AG04449 (cell line): ENCODE results near the gene PER3.

Experiments used
- CTCF ChIA-PET: fragments of 350-600 bp; formaldehyde crosslinking; extraction: SDS; loops from one replicate; lab custom pipeline; 2021; ENCODE audit warnings: antibody characterized with exemption; lab: Yijun Ruan, JAX
- POLR2A ChIA-PET: fragments of 400-600, 350-600 bp; formaldehyde crosslinking; extraction: SDS; loops from one replicate; lab custom pipeline; 2020; ENCODE audit warnings: antibody characterized with exemption, inconsistent platforms; lab: Yijun Ruan, JAX
- DNase-seq: peaks from one replicate; pipeline ENCODE4 v3.0.0-alpha.2; 2010; ENCODE audit warnings: low read depth, low spot score
- H3K4me3 ChIP-seq: 2 replicates; pipeline ENCODE4 v1.5.1; 2011; ENCODE audit warnings: low read depth, mild to moderate bottlenecking, control low read depth, low read length
- CTCF ChIP-seq: IDR thresholded peaks from one replicate; pipeline ENCODE4 v1.5.1; 2011; ENCODE audit warnings: mild to moderate bottlenecking, moderate library complexity, low read length, control low read depth, inconsistent platforms; ENCODE audit not compliant: insufficient read depth; ENCODE audit errors: missing control alignments

Gene PER3

GRCh38 chr1:7760245-7760644 is 23.8 kb upstream of the PER3 start:
- no peak for TF ChIP-seq CTCF

DNA sequence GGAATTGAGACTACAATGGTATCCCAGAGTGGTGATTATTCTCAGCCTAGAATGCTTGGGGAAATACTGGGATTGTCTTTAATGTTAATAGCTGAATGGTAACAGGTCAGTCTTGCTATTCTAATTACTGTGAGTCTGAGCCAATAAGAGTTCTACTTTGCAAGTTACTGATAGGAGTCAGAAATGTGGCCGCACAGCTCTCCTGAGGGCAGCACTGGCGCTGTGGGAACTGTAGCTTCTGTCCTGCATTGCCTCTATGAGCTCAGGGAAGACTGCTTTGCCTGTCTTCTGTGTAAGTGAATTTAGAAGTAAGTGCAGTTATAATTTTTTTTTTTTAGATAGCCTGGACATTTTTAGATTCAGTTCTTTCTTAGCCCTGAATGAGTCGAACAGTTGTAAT is 23.0 kb upstream of the PER3 start:
- no peak overlapping the region for H3K4me3 ChIP-seq
- no peak for DNase-seq
- CTCF ChIA-PET, result interaction anchor here (1.1 to 7.6 kb wide), 3 partner anchors 8 to 94 kb away, joined by 4 to 134 read pairs (median 56); no protein-coding TSS in a partner anchor
- POLR2A ChIA-PET, result no interaction called here
- TF ChIP-seq CTCF, result no peak

More at GRCh38 chr1:7760245-7760644, 23.8 kb upstream of the PER3 start:
- POLR2A ChIA-PET, result interaction anchor here (0.6 kb wide), 1 partner anchor 40 kb away, joined by 3 read pairs; no protein-coding TSS in a partner anchor
- no peak for DNase-seq
- H3K4me3 ChIP-seq, result no peak overlapping the region
- CTCF ChIA-PET, result interaction anchor here (1.1 to 7.6 kb wide), 3 partner anchors 7 to 93 kb away, joined by 4 to 134 read pairs (median 56); no protein-coding TSS in a partner anchor

- DNase-seq, result no peak
Observed at GRCh38 chr1:7767176-7767575, 16.9 kb upstream of the PER3 start.

GRCh38 chr1:7768583-7768982 is 15.5 kb upstream of the PER3 start:
- DNase-seq, result no peak
- ChIA-PET POLR2A (no interaction called here), CTCF (interaction anchor here (2.1 to 6.9 kb wide), 3 partner anchors 11 to 100 kb away, joined by 5 to 63 read pairs (median 62); no protein-coding TSS in a partner anchor)

More at GRCh38 chr1:7767176-7767575, 16.9 kb upstream of the PER3 start:
- ChIA-PET CTCF (interaction anchor here (6.6 to 6.9 kb wide), 2 partner anchors 14 to 99 kb away, joined by 62 to 63 read pairs; no protein-coding TSS in a partner anchor), POLR2A (no interaction called here)
- H3K4me3 ChIP-seq, result no peak overlapping the region
- no peak for TF ChIP-seq CTCF

DNA sequence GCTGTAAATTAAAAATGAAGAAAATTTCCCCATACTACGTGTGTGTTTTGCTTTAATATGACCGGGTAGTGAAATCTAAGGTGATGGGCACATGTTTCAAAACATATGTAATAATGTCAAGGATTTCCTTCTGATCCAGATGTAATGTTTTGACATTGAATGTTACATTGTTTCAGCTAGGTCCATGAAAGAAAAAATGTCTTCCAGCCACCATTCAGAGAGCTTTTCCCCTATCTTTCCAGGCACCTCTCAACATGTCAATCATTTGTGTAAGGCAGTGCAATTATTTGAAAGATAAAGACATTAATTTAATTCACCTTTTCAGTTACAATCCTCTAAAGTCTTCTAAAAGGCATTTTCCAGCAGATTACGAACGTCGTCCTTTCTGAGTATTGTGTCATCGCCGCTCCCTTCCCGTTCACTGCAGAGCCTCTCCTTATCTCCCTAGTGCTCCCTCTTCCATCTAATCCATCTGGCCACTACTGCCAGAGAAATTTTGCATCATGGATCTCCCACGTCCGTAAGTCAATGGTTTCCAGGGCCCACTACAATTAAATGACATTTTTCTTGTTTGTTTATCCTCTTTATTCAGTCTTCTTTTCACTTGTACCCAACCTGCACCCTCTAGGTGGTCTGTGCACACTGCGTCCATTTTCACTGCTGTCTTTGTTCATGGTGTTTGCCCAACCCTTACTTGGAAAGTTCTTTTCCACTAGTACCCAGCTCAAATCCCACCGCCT is 14.2 kb upstream of the PER3 start:
- CTCF ChIA-PET, result interaction anchor here (2.1 to 6.9 kb wide), 3 partner anchors 12 to 102 kb away, joined by 5 to 63 read pairs (median 62); no protein-coding TSS in a partner anchor
- no peak for TF ChIP-seq CTCF
- POLR2A ChIA-PET, result no interaction called here
- no peak overlapping the region for H3K4me3 ChIP-seq
- no peak for DNase-seq

More at GRCh38 chr1:7768583-7768982, 15.5 kb upstream of the PER3 start:
- TF ChIP-seq CTCF, result no peak
- H3K4me3 ChIP-seq, result no peak overlapping the region

DNA sequence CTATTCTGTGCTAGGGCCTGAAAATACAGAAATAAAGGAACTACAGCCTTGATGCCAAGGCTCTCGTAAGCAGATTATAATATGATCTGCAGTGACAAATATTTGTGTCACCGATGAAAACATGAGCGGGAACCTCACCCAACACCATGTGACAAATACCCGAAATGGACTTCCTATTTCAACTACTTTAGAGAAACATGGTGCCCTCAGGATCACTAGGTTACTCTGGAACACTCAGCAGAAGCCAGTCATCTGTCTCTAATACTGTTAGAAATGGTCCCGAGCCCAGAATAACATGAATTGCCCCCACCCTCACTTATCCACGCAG is 13.5 kb upstream of the PER3 start:
- H3K4me3 ChIP-seq, result peak overlapping the region; percentile 89
- no peak for TF ChIP-seq CTCF
- DNase-seq, result no peak
- POLR2A ChIA-PET, result no interaction called here
- CTCF ChIA-PET, result interaction anchor here (6.9 kb wide), 1 partner anchor 102 kb away, joined by 63 read pairs; no protein-coding TSS in a partner anchor
